HG03575 (cell line): ENCODE measurements around the gene SIRT6.
"Not testable (repeated sequence)": the region's sequence is repeated elsewhere in the genome, so short reads cannot be mapped to it uniquely, and the experiment has no call there.

Source experiments
- ATAC-seq: cut with Tn5 transposase; IDR thresholded peaks from one replicate; pipeline ENCODE4 v1.9.1; 2021; ENCODE audit not compliant: unreplicated experiment, insufficient number of reproducible peaks, low FRiP score; ENCODE audit errors: extremely low read depth

The SIRT6 gene

GRCh38 chr19:4182084-4182810, at the start of gene SIRT6, which contains the start of gene ANKRD24:
Gene SIRT6 (minus strand): TSS chr19:4182563. CDS start chr19:4182539, 24 bp downstream.
Gene ANKRD24 (plus strand): TSS chr19:4182689. CDS start chr19:4186426, 3,737 bp downstream.
- ATAC-seq = no peak

GRCh38 chr19:4232139-4232538, 49.8 kb upstream of the SIRT6 start:
- ATAC-seq = not testable (repeated sequence)

- ATAC-seq = not testable (repeated sequence)
Measured at GRCh38 chr19:4231521-4231920, 49.2 kb upstream of the SIRT6 start.

GRCh38 chr19:4230237-4230636, 47.9 kb upstream of the SIRT6 start:
- not testable (repeated sequence) for ATAC-seq

- no peak for ATAC-seq
Measured at GRCh38 chr19:4229179-4229931, 47.0 kb upstream of the SIRT6 start, which contains the start of gene EBI3. Gene EBI3 (plus strand): TSS chr19:4229523. CDS start chr19:4229551, 28 bp downstream.

- no peak for ATAC-seq
Measured at GRCh38 chr19:4228765-4229178, 46.4 kb upstream of the SIRT6 start.

- ATAC-seq = no peak
Measured at GRCh38 chr19:4227771-4228170, 45.4 kb upstream of the SIRT6 start.

GRCh38 chr19:4225885-4226284, 43.5 kb upstream of the SIRT6 start:
- no peak for ATAC-seq

GRCh38 chr19:4224470-4224869, 42.1 kb upstream of the SIRT6 start:
- ATAC-seq = no peak

- no peak for ATAC-seq
Measured at GRCh38 chr19:4220188-4220587, 37.8 kb upstream of the SIRT6 start.

GRCh38 chr19:4218523-4218922, 36.2 kb upstream of the SIRT6 start:
- ATAC-seq = not testable (repeated sequence)

- no peak for ATAC-seq
Measured at GRCh38 chr19:4217429-4218264, 35.3 kb upstream of the SIRT6 start.

- ATAC-seq = no peak
Measured at GRCh38 chr19:4216846-4217245, 34.5 kb upstream of the SIRT6 start.

GRCh38 chr19:4215807-4216206, 33.4 kb upstream of the SIRT6 start:
- ATAC-seq = no peak

GRCh38 chr19:4213116-4213515, 30.8 kb upstream of the SIRT6 start:
- no peak for ATAC-seq

- no peak for ATAC-seq
Measured at GRCh38 chr19:4210166-4210731, 27.9 kb upstream of the SIRT6 start.

- no peak for ATAC-seq
Measured at GRCh38 chr19:4208385-4209094, 26.2 kb upstream of the SIRT6 start.

- no peak for ATAC-seq
Measured at GRCh38 chr19:4206818-4207484, 24.6 kb upstream of the SIRT6 start.
